HepG2 (cell line): ENCODE measurements around the gene LCTL. TPM values are rescaled to one million over a fixed set of nuclear protein-coding genes. Genes with fewer than 3 reads are reported as not detected.

ENCODE experiments used
- CHCHD3 ChIP-seq: sonication (generic); formaldehyde crosslinking; IDR thresholded peaks from 2 replicates; pipeline ENCODE4 v1.8.0; 2022; ENCODE audit warnings: mild to moderate bottlenecking, missing genetic modification reagents, moderate library complexity
- CHD2 ChIP-seq: IDR thresholded peaks from 2 replicates; pipeline ENCODE4 v1.6.1; 2011; ENCODE audit warnings: low read depth, low read length, improper control_type of control experiment
- ELF3 ChIP-seq: IDR thresholded peaks from 2 replicates; pipeline ENCODE4 v1.6.1; 2016; ENCODE audit warnings: missing genetic modification reagents, missing compliant biosample characterization
- ISX ChIP-seq: sonication (generic); formaldehyde crosslinking; conservative IDR thresholded peaks from 2 replicates; pipeline ENCODE4 v1.5.0; 2020; ENCODE audit warnings: missing genetic modification reagents
- PHF20 ChIP-seq: sonication (generic); formaldehyde crosslinking; IDR thresholded peaks from 2 replicates; pipeline ENCODE4 v1.5.0; 2020; ENCODE audit warnings: mild to moderate bottlenecking, missing genetic modification reagents
- REPIN1 ChIP-seq: sonication (generic); formaldehyde crosslinking; IDR thresholded peaks from 2 replicates; pipeline ENCODE4 v1.8.0; 2022; ENCODE audit warnings: missing genetic modification reagents, low read depth, mild to moderate bottlenecking, borderline replicate concordance
- ZNF530 ChIP-seq: sonication (generic); formaldehyde crosslinking; IDR thresholded peaks from 2 replicates; pipeline ENCODE4 v1.5.0; 2020; ENCODE audit warnings: low read depth, mild to moderate bottlenecking, missing genetic modification reagents
- polyA plus RNA-seq, 8 experiments: library from polyadenylated mRNA; depleted of rRNA in 3 of 8; stranded (reverse) in 7 of 8; unstranded in 1 of 8; fragments of >200 nt; fragmentation: Illumina TruSeq in 4 of 8; extraction: Trizol in 4 of 8; gene quantifications; 2 replicates each; pipeline versions ENCODE4 v1.2.1 to v1.2.3, GENCODE V29; 2011 to 2016; ENCODE audit warnings: low read depth in 4 of 8, missing spikeins in 1 of 8, mixed read lengths in 1 of 8; ENCODE audit not compliant: insufficient read depth in 1 of 8
- total RNA-seq, 5 experiments: library from RNA; depleted of rRNA; stranded (reverse); fragments of >200 nt; fragmentation: Illumina TruSeq; extraction: Trizol; gene quantifications; 2 replicates each; pipeline ENCODE4 v1.2.3, GENCODE V29; 2016; ENCODE audit warnings: low read depth in 1 of 5
- TF ChIP-seq, protein P1 (sequence below): sonication (generic); formaldehyde crosslinking; IDR thresholded peaks from 2 replicates; pipeline ENCODE4 v1.9.0; 2021; ENCODE audit warnings: mild to moderate bottlenecking, missing genetic modification reagents
- TF ChIP-seq, protein P2 (sequence below): sonication (generic); formaldehyde crosslinking; IDR thresholded peaks from 2 replicates; pipeline ENCODE4 v1.4.0; 2020; ENCODE audit warnings: missing genetic modification reagents

LCTL gene
- total and polyA plus RNA-seq, 2 of the 13 experiments (the other 11 are each of a cell fraction or from before 2014, with no cell fraction given) = 0.96 to 1.4 TPM

DNA sequence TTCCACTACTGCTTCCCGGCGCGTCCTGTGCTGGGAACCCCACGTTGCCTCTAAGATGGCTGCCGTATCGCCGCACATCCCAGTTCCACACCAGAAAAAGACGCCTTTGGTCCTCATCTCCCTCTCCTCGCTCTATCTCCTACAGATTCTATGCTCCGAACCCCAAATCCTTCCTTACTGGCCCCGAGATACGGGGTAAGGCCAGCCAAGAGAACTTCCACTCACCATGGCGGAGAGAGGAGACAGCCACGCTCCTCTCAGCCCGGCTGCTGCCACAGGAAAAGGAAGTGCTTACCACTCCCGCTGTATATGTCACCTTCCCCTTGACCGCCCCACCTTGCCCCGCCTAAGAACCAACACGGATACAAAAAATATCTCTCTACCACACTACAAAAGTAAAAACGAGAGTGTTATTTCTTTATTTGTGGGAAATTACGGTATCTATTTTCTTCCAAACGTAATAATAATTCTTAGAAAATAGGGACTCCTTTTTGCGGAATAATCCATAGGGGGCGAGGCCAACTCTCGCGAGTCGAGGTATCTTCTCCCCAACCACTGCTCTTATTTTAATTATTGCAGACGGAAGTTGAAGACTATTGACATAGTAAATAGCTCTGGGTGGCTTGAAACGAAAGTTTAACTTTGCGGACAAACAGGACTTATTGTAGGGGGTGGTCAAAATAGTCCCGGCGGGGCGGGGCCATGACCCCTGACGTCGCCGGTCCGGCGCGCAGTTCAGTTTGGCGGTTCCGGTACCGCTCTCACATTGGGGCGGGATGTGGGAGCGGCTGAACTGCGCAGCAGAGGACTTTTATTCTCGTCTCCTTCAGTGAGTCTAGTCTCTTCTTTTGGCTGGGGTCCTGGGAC is 61.0 kb downstream of the LCTL start, which contains the start of the genes RPL4 and ZWILCH (continued):
- TF ChIP-seq, protein P1, sequence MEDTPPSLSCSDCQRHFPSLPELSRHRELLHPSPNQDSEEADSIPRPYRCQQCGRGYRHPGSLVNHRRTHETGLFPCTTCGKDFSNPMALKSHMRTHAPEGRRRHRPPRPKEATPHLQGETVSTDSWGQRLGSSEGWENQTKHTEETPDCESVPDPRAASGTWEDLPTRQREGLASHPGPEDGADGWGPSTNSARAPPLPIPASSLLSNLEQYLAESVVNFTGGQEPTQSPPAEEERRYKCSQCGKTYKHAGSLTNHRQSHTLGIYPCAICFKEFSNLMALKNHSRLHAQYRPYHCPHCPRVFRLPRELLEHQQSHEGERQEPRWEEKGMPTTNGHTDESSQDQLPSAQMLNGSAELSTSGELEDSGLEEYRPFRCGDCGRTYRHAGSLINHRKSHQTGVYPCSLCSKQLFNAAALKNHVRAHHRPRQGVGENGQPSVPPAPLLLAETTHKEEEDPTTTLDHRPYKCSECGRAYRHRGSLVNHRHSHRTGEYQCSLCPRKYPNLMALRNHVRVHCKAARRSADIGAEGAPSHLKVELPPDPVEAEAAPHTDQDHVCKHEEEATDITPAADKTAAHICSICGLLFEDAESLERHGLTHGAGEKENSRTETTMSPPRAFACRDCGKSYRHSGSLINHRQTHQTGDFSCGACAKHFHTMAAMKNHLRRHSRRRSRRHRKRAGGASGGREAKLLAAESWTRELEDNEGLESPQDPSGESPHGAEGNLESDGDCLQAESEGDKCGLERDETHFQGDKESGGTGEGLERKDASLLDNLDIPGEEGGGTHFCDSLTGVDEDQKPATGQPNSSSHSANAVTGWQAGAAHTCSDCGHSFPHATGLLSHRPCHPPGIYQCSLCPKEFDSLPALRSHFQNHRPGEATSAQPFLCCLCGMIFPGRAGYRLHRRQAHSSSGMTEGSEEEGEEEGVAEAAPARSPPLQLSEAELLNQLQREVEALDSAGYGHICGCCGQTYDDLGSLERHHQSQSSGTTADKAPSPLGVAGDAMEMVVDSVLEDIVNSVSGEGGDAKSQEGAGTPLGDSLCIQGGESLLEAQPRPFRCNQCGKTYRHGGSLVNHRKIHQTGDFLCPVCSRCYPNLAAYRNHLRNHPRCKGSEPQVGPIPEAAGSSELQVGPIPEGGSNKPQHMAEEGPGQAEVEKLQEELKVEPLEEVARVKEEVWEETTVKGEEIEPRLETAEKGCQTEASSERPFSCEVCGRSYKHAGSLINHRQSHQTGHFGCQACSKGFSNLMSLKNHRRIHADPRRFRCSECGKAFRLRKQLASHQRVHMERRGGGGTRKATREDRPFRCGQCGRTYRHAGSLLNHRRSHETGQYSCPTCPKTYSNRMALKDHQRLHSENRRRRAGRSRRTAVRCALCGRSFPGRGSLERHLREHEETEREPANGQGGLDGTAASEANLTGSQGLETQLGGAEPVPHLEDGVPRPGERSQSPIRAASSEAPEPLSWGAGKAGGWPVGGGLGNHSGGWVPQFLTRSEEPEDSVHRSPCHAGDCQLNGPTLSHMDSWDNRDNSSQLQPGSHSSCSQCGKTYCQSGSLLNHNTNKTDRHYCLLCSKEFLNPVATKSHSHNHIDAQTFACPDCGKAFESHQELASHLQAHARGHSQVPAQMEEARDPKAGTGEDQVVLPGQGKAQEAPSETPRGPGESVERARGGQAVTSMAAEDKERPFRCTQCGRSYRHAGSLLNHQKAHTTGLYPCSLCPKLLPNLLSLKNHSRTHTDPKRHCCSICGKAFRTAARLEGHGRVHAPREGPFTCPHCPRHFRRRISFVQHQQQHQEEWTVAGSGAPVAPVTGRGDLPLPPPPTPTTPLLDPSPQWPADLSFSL = no peak
- TF ChIP-seq ISX (no peak), PHF20 (CRISPR knock-in tag) (peak; percentile 77), CHCHD3 (CRISPR knock-in tag) (no peak), ZNF530 (0 out of 2 replicates have a peak, but pooled peaks have one; percentile 53), CHD2 (peak; percentile 94), REPIN1 (CRISPR knock-in tag) (peak; percentile 18; the same call in 1 of the 2 replicates), ELF3 (CRISPR knock-in tag) (peak; percentile 52; the same call in 1 of the 2 replicates)
- TF ChIP-seq, protein P2, sequence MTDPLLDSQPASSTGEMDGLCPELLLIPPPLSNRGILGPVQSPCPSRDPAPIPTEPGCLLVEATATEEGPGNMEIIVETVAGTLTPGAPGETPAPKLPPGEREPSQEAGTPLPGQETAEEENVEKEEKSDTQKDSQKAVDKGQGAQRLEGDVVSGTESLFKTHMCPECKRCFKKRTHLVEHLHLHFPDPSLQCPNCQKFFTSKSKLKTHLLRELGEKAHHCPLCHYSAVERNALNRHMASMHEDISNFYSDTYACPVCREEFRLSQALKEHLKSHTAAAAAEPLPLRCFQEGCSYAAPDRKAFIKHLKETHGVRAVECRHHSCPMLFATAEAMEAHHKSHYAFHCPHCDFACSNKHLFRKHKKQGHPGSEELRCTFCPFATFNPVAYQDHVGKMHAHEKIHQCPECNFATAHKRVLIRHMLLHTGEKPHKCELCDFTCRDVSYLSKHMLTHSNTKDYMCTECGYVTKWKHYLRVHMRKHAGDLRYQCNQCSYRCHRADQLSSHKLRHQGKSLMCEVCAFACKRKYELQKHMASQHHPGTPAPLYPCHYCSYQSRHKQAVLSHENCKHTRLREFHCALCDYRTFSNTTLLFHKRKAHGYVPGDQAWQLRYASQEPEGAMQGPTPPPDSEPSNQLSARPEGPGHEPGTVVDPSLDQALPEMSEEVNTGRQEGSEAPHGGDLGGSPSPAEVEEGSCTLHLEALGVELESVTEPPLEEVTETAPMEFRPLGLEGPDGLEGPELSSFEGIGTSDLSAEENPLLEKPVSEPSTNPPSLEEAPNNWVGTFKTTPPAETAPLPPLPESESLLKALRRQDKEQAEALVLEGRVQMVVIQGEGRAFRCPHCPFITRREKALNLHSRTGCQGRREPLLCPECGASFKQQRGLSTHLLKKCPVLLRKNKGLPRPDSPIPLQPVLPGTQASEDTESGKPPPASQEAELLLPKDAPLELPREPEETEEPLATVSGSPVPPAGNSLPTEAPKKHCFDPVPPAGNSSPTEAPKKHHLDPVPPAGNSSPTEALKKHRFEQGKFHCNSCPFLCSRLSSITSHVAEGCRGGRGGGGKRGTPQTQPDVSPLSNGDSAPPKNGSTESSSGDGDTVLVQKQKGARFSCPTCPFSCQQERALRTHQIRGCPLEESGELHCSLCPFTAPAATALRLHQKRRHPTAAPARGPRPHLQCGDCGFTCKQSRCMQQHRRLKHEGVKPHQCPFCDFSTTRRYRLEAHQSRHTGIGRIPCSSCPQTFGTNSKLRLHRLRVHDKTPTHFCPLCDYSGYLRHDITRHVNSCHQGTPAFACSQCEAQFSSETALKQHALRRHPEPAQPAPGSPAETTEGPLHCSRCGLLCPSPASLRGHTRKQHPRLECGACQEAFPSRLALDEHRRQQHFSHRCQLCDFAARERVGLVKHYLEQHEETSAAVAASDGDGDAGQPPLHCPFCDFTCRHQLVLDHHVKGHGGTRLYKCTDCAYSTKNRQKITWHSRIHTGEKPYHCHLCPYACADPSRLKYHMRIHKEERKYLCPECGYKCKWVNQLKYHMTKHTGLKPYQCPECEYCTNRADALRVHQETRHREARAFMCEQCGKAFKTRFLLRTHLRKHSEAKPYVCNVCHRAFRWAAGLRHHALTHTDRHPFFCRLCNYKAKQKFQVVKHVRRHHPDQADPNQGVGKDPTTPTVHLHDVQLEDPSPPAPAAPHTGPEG (CRISPR knock-in tag) = peak; percentile 48; the same call in 1 of the 2 replicates
